GM21825 (cell line): ENCODE measurements around the gene TMEM234.

Experiments used
- ATAC-seq: cut with Tn5 transposase; IDR thresholded peaks from one replicate; pipeline ENCODE4 v1.9.1; 2021; ENCODE audit warnings: mild to moderate bottlenecking, moderate library complexity; ENCODE audit not compliant: unreplicated experiment

Gene TMEM234

DNA sequence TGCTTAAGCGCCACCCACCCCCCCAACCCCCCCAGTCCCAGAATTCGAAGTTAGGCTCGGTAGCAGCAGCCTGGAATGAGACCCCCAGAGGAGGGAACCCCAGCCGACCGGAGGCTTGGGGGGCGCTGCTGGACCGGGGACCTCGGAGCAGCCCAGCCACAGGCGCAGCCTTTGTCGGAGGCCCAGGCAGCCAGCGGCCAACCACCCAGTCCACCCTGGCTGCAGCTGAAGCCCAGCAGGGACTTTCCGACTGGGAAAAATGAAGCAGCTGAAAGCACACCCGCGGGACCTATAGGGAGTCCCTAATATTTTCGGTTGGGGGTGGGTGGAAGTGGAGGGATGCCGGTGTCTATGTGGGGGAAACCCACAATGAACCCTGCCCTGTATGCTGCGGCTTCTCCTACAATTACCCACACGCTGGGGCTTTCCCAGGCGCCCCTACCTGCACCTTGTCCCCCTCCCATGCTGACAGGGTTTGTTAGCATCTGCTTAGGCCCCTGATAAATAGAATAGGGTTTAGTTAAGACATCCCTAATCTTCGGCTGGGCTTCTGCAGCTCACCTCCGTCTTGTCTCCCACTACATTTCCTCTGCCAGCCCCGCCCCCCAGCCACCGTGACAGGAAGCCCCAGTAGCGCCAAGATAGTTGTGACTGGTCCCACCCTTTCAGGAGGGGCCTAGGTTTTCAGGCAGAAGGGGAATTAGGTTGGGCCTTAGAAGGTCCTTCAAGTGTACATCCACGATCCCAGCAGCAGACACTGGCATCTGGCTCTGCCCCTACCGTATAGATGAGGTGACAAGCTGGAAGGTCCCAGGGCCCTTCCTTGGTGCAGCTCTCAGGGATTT, 20.9 kb downstream of the TMEM234 start:
- ATAC-seq: peak; percentile 42

DNA sequence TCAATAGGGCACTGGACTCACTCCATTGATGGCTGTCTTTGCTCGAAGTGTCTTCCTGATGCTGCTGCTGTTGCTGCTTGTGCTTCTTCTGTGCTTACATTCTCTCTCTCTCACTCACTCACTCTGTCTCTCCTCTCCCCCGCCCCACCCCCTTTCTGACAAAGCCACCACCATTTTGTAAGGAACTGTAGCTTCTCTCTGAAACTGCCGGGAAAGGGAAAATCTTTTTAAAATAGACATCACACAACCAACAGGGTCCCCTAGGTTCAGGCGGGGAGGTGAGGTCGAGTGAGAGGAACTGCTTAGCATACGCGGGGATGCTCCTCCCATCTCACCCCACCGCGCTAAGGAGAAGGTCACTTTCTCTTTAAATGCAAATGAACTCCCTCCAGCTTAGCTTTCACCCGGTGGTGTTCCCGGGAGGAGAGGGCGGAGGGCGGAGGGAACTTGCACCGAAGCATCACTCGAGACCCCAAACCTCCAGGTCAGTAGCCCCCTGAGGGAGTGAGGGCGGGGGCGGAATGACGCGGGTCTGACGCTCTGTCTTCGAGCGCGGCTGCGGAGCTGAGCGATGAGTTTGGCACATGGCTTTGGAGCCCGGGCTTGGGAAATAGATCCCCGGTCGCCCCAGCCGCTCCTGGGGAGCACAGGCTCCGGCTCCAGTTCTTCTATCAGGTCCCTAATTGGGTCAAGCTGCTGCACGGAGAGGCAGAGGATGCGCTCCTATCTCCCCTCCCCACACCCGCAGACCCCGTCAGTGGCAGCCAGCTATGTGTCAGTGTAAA, 21.7 kb downstream of the TMEM234 start, which contains the start of gene CCDC28B:
TSS of gene CCDC28B (plus strand) at position 370 of the 785 bp plus-strand sequence. CDS start 1,341 bp downstream, outside the sequence.
- no peak for ATAC-seq

DNA sequence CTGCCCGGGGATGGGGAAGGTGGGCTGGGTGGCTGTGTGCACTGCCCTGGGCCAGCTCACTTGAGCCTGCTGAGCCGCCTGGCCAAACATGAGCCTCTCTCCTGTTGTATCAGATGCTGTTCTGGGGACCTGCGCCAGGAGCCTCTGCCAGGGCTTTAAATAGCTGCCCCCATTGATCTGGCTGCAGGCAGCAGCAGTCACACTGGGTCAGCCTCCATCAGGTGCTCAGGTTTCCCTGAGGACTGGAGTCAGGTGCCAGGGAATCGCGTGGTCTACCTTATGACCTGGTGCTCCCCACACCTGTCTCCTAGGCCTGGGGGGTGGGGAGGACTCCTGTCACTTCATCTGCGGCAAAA, 22.5 kb downstream of the TMEM234 start:
- no peak for ATAC-seq

DNA sequence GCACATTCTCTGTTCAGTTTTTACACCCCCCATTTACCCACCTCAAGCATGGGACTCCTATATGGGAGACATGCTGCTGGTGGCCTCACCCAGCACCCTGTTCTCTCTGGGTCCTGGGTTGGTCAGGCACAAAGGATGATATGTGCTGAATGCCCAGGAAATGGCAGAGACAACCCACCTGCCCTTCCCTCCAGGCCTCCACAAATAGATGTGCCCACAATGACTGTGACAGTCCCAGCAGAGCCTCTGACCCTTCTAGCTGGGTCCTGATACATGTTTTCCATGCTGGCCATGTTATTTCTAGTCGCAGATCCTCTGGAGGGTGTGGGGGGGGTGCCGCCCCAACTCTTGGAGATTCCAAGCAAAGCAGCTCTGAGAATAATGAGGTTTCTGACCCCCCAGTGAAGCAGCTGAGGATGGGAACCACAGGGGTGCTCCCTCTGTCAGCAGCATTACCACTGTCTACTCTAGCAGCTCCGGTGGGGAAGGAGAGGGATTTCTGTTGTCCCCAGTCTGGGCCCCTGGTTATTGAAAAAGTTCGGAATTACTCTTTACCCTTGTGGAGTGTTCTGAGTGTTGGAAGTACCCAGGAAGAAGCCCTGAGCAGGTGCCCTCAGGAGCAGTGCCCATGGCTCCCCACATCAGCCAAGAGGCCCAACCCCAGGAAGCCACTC, 23.0 kb downstream of the TMEM234 start:
- ATAC-seq: no peak

DNA sequence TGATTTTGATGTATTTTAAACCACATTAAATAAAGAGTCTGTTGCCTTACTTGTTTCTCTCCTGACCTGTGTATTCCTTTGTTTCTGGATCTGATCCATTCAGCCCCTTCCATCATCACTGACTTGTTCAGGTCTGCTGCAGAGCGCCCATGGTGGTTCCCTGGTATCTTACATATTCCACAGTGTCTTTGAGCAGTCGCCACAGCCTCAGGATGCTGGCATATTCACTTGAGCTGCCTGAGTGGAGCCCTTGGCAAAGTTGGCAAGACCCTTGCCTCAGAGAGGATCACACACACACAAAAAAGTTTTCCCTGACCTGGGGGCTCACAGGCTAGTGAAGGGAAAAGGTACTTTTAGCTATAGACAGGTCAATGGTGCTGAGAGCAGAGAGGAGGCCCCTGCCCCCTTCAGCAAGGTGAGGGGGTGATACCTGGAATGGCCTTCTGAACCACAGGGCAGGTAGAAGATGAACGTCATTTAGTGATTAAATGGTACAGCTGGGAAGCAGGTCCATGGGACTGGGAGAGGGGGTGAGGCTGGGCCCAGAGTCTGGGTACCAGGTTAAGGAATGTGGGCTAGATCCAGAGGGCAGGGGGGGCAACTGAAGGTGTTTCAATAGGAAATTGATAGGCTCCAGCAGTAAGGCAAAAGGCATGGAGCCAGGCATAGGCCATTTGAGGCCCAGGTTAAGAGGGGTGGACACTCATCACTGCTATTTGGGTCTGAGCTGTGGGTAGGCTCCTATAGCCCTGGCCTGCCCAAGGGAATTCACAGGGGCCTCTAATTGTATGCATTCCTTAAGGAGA, 23.7 kb downstream of the TMEM234 start:
- no peak for ATAC-seq

DNA sequence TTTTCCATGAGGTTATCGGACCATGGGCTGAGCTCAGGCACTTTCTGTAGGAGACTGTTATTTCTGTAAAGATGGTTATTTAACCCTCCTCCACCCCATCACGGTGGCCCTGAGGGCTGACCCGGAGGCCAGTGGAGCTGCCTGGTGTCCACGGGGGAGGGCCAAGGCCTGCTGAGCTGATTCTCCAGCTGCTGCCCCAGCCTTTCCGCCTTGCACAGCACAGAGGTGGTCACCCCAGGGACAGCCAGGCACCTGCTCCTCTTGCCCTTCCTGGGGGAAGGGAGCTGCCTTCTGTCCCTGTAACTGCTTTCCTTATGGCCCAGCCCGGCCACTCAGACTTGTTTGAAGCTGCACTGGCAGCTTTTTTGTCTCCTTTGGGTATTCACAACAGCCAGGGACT, 24.3 kb downstream of the TMEM234 start:
- ATAC-seq: no peak

DNA sequence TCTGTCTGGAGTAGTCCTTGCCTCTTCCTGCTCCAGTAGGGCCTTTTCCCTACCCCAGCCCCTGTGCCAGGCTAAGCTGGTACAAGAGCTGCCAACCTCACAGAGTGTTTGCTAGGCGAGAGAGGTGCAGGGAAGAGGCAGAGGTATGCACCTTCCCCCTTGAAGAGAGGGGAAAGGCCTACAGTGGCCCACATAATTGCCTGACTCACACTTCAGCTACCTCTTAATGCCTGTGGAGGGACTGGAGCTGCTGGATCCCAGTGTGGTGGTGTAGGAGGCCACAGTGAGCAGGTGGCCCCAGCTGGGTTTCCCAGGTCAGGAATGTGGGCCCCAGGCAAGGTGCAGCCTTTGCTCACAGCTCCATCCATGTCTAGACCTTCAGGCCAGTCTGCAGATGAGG, 25.1 kb downstream of the TMEM234 start:
- no peak for ATAC-seq

DNA sequence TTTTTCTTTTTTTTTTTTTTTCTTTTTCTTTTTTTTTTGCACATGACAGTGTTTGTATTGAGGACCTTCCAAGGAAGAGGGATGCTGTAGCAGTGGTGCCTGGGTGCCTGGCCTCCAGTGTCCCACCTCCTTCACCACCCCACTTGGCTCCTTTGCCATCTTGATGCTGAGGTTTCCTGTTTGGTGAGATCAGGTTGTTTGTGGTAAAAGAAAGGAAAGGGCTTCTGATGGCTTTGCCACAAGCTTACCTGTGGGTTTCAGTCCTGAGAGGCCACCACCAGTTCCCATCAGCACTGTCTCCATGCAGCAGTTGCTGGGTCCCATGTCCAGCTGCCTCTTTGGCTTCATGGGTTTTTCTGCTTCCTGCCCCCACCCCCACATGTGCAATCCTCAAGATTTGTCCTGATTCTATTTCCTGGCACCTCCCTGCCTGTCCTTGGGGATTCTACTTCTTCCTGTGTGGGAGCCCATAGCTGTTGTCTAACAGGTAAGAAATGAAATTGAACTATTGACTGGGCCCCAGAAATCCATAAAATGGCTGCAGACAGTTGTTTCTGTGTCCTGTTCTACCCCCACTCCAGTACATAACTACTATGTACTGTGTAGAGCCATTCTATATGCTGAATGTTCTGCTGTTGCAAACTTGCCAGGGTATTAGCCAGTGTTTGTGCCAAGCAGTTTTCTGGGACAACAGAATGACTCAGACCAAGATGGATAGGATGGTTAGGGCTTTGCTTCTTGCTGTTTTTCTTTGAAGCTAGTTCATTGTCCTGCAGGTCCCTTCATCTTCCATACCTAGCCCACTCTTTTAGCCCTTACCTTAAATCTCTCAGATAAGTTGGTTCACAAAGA, 26.0 kb downstream of the TMEM234 start:
- no peak for ATAC-seq

DNA sequence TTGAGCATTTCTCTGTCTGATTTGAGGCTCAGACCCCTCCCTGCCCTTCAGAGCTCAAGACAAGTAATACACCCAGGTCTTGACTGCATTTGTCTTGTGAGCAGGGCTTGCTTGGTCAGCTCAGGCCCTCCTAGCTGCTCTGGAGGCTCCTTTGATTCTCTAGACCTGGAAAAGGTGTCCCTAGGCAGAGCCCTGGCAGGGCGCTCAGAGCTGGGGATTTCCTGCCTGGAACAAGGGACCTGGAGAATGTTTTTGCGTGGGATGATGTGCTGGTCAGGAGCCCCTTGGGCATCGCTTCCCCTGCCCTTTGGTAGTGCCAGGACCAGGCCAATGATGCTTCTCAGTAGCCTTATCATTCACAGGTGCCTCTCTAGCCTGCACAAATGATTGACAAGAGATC, 26.6 kb downstream of the TMEM234 start:
- no peak for ATAC-seq

DNA sequence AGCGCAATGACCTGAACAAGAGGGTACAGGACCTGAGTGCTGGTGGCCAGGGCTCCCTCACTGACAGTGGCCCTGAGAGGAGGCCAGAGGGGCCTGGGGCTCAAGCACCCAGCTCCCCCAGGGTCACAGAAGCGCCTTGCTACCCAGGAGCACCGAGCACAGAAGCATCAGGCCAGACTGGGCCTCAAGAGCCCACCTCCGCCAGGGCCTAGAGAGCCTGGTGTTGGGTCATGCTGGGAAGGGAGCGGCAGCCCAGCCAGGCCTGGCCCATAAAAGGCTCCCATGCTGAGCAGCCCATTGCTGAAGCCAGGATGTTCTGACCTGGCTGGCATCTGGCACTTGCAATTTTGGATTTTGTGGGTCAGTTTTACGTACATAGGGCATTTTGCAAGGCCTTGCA, 27.2 kb downstream of the TMEM234 start:
- ATAC-seq: no peak

DNA sequence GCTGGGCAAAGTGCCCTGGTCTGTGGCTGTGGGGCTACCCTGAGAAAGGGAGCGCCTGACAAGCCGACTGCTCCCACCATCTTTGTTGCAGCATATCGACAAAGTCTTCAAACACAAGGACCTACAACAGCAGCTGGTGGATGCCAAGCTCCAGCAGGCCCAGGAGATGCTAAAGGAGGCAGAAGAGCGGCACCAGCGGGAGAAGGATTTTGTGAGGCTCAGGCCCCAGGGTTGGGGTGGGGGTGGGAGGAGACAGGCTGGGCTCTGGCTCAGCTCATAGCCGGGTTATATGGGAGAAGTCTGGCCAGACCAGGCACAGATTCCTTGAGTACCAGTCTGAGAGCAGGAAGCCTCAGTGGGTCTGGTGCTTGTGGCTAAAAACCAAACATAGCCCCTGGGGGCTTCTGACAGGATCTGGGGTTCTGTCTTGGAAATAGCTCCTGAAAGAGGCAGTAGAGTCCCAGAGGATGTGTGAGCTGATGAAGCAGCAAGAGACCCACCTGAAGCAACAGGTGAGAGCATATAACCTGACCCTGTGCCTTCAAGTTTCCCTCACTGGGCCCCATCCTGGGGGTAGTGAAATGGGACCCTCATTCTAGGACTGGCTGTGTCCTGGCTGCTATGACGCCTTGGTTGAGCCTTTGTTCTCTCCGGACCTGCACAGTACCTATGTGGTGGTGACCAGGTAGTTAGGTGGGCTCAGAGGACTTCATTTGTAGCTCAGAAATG, 29.8 kb downstream of the TMEM234 start:
- no peak for ATAC-seq

DNA sequence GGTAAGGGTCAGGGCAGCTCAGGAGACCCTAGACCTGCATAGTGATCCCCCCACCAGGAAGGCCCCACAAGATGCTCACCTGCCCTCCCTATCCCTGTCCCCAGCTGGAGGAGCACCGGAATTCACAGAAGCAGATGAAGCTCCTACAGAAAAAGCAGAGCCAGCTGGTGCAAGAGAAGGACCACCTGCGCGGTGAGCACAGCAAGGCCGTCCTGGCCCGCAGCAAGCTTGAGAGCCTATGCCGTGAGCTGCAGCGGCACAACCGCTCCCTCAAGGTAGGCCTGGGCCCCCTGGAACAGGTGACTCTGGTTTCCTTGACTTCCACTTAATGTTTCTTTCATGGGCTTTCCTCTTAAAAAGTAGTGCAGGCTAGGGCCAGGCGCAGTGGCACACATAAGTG, 34.3 kb downstream of the TMEM234 start:
- no peak for ATAC-seq

DNA sequence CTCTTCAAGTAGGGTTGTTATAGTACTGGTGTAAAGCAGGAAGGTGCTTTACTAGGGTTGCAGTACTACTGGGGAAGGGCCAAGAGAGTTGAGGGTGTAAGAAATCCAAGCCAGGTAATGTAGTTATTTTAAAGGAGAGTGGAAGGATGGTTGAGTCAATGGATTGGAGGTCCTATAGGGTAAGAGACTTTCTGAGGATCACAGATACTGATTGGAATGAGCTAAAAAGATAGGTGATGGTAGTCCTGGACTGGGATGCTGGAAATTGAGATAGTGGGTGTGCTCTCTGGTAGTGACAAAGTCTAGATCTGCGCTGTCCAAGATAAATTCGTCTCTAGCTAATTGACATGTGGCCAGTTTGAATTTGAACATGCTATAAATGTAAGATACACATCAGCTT, 35.7 kb downstream of the TMEM234 start:
- no peak for ATAC-seq

DNA sequence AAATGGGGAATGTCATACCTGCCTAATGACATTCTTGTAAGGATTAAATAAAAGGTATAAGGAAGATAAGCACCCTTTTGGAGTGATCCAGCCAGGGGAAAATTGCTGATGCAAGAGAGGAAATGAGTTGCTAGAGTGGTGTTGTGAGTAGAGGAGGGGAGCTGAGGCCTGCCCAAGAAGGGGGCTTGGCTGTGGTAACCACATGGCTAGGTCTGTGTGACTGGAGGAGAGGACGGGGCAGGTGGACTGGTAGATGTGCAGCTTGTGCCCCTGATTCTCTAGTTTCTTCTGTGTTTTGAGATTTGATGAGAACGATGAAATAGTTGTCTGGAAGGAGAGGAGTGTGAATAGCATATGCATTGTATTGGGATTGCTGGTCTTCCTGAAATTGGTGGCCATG, 36.1 kb downstream of the TMEM234 start:
- no peak for ATAC-seq

DNA sequence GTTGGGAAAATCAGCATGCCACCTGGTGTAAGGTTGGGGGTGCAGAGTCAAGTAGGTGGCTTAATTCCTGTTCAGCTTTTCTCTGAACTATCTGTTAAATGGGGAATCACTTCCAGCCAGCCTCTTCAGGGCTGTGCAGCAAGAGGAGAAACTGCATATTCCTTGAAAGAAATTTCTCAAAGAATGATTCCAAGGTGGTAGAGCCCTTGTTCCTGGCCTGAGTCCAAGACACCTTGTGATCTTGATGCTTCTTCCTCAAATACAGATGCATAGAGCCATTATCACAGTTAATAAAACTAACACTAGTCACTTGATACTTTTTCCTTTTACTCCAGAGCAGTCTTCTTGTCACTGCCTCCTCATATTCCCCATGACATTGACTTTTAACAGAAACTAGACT, 37.5 kb downstream of the TMEM234 start:
- no peak for ATAC-seq

DNA sequence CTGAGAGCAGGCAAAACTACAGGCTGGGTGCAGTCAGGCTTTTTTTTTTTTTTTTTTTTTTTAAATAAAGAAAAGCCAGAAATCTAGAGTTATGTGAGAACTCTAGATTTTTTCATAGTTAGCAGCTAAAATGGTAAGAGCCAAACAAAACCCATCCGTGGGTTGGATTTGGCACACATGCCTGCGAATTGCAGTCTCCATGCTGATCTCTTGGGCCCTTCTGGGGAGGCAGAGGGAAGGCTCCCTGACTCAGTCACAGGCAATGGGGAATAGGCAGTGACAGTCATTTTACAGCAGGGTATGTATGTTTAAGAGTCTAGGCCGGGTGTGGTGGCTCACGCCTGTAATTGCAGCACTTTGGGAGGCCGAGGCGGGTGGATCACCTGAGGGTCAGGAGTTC, 40.1 kb downstream of the TMEM234 start:
- no peak for ATAC-seq

DNA sequence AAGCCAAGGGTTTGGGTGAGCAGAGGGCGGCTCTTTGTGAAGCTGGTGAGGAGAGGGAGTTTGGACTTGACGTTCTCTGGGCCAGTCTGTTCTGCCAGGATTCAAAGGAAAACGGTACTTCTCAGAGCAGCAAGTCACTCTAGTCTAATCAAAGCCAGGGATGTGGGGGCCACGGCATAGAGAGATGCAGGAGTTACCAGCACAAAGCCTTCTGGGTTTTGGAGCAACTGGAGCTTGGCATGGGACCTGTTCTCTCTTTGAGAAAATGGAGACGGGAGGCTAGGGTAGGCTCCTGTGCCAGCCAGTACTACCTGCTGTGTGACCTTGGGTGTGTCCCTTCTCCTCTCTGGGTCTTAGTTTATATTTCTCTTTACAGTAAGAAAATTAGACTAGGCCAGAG, 40.6 kb downstream of the TMEM234 start:
- ATAC-seq: no peak

DNA sequence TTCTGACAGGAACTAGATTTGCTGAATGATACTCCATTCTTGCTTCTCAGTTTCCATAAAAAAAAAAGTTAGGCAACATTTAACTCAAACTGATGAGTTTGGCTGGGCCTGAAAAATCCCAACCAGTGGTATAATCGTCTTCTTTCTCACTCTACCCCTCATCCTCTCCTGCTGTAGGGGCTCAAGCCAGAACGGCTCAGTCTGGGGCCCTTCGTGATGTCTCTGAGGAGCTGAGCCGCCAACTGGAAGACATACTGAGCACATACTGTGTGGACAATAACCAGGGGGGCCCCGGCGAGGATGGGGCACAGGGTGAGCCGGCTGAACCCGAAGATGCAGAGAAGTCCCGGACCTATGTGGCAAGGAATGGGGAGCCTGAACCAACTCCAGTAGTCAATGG, 41.1 kb downstream of the TMEM234 start:
- ATAC-seq: no peak
